GM12892 (cell line): ENCODE results near the gene FGF8.

Source experiments
- DNase-seq: peaks from one replicate; pipeline ENCODE4 v3.0.0; 2011; ENCODE audit not compliant: insufficient read length
- FAIRE-seq: peaks from 2 replicates; lab custom pipeline; 2011; peaks lifted over from hg19 to GRCh38; lab: Jason Lieb, UNC
- POLR2A ChIP-seq: IDR thresholded peaks from 2 replicates; pipeline ENCODE4 v1.6.1; 2011; ENCODE audit warnings: low read depth, low read length, control low read depth
- POLR2AphosphoS5 ChIP-seq: IDR thresholded peaks from 2 replicates; pipeline ENCODE4 v1.6.1; 2011; ENCODE audit warnings: low read depth, low read length, control low read depth
- TAF1 ChIP-seq: IDR thresholded peaks from 2 replicates; pipeline ENCODE4 v1.6.1; 2011; ENCODE audit warnings: low read depth, mild to moderate bottlenecking, control low read depth, low read length, borderline replicate concordance

FGF8 gene

GRCh38 chr10:101745074-101745696, 30.7 kb downstream of the FGF8 start:
- FAIRE-seq (no peak), DNase-seq (no peak)

DNA sequence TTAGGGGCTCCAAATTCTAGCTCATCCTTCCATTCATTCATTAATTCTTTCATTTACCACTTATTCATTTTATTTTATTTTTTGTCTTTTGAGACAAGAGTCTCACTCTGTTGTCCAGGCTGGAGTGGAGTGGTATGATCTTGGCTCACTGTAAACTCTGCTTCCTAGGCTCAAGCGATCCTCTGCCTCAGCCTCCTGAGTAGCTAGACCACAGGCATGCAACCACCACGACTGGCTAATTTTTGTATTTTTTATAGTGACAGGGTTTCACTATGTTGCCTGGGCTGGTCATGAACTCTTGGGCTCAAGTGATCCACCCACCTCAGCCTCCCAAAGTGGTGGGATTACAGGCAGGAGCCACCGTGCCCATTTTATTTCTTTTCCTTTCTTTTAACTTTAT, 31.6 kb downstream of the FGF8 start:
- FAIRE-seq (no peak), DNase-seq (no peak)
- no peak for TF ChIP-seq POLR2AphosphoS5
- TF ChIP-seq POLR2A: no peak

More at GRCh38 chr10:101745074-101745696, 30.7 kb downstream of the FGF8 start:
- no peak for TF ChIP-seq POLR2AphosphoS5
- TF ChIP-seq POLR2A: no peak
- no peak for TF ChIP-seq TAF1

DNA sequence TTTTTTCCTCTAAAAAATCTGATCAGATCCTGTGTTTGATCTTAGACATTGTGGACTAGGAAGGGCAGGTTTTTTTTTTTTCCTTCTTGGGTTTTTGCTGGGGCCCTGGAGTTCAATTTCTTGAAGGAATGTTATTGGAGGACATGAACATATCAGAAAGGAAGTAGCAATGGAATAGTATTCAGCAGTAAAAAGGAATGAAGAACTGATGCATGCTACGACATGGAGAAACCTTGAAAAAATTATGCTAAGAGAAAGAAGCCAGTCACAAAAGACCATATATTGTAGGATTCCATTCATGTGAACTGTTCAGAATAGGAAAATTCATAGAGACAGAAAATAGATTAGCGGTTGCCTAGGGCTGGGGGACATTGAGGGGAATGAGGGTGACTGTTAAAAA, 34.0 kb downstream of the FGF8 start:
- TF ChIP-seq POLR2AphosphoS5 (no peak), POLR2A (no peak), TAF1 (no peak)
- no peak for FAIRE-seq
- no peak for DNase-seq

DNA sequence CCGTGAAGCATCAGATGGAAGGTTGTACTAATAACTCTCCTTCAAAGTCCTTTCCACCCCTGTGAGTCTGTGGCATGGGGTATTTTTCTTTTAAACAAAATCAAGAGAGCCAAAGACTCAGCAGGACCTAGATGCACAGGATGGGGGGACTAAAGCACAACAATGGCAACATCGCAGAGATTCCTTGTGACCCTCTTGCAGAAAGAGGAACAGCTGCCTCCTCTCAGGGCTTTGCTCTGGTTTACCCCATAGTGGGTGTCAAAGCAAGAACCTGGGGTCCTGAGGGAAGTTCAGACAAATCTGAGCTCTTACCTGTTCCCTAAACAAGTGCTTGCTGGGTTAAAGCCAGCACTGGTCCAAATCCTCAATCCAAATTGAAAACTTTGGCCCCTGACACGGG, 39.2 kb downstream of the FGF8 start:
- FAIRE-seq (no peak), DNase-seq (no peak)
- TF ChIP-seq TAF1 (no peak), POLR2A (no peak)

DNA sequence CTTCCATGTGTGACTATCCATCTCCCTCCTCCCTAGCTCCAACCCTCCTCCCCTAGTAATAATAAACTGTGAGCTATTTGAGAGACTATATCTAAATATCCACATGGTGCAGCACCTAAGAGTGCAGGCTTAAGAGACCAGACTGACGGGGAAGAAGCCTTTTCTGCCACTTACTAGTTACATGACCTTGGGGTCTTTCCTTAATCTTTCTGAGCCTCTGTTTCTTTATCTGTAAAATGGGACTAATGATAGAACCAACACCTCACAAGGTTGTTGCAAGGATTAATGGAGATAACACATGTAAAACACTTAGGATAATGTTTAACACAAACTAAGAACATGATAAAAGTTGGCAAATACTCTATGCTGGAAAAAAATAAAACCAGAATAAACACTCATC, 43.8 kb downstream of the FGF8 start:
- TF ChIP-seq POLR2AphosphoS5 (no peak), POLR2A (no peak), TAF1 (no peak)
- FAIRE-seq (no peak), DNase-seq (no peak)

GRCh38 chr10:101726115-101726387, 49.9 kb downstream of the FGF8 start:
- no peak for FAIRE-seq
- TF ChIP-seq TAF1 (no peak), POLR2A (no peak), POLR2AphosphoS5 (no peak)
- DNase-seq: no peak

GRCh38 chr10:101725296-101726114, 50.4 kb downstream of the FGF8 start:
- DNase-seq (no peak), FAIRE-seq (peak; percentile 5)
- no peak for TF ChIP-seq POLR2A
- TF ChIP-seq TAF1: no peak
- no peak for TF ChIP-seq POLR2AphosphoS5

DNA sequence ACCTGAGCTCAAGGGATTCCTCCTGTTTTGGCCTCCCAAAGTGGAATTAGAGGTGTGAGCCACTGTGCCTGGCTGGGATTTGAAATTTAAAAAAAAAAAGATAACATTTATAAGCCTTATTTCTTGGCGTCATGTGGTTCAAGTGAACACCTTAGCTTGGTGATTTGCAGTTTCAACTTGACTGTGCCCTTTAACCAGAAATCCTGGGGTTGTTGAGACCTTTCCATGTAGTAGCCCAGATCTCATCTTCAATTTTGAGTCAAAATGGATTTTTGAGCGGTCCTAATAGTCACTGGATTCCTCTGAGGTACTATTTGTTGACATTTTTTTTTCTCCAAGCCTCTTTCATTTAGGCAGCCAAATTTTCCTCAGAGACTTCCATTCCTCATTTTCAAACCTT, 51.5 kb downstream of the FGF8 start:
- no peak for TF ChIP-seq TAF1
- no peak for TF ChIP-seq POLR2AphosphoS5
- DNase-seq (no peak), FAIRE-seq (no peak)

- no peak for DNase-seq
- FAIRE-seq: no peak
- no peak for TF ChIP-seq POLR2AphosphoS5
- TF ChIP-seq TAF1: no peak
- no peak for TF ChIP-seq POLR2A
Measured at GRCh38 chr10:101723176-101723575, 52.7 kb downstream of the FGF8 start.

DNA sequence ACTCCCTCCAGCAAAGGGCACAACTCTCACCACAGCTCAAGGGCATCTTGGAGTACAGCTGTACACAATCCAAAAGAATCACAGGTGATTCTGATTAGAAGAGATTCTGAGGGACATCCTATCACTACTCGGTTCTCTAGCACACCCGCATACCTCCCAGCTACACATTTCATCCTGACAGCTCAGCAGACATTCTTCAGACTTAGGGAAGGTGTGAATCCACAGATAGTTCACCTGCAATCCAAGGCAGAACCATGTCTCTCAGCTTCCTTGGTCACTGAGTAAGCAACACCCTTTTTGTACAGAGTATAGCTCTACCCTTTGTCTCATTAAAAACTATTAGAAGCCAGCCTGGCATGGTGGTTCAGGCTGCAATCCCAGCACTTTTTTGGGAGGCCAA, 54.1 kb downstream of the FGF8 start:
- TF ChIP-seq POLR2A (no peak), POLR2AphosphoS5 (no peak), TAF1 (no peak)
- DNase-seq (no peak), FAIRE-seq (no peak)

- TF ChIP-seq POLR2A: no peak
- TF ChIP-seq POLR2AphosphoS5: no peak
- no peak for TF ChIP-seq TAF1
- DNase-seq (no peak), FAIRE-seq (no peak)
Measured at GRCh38 chr10:101720606-101721230, 55.2 kb downstream of the FGF8 start.
